Measurements from ENCODE around the gene BICD2. TPM values are rescaled to one million over a fixed set of nuclear protein-coding genes. Genes with fewer than 3 reads are reported as not detected.
A peak's percentile ranks its signal among the peaks of the same experiment; 100 is the strongest.

BICD2 gene
- total and polyA plus RNA-seq, 10 donors, result 9.4 to 55.7 (median 35.9) TPM

DNA sequence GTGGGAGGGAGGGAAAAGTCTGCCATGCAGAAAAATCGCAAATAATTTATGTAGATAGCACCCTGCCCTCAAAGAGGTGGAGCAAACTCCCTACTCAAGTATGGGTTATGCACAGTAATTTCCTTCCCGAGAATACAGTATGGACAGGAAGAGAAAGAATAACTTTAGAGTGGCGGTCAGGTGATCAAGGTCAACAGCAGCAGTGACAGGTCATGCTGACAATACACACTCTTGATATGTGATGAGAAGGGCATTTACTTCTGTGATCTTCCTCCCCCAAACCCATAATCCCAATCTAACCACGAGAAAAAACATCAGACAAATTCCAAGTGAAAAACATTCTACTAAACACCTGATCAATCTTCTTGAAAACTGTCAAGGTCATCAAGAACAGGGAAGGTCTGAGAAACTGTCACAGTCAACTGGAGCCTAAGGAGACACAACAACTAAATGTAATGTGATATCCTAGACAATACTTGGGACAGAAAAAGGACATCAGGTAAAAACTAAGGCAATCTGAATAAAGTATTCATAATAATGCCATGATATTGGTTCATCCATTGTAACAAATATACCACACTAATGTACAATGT lies 11.7 kb downstream of the BICD2 start:
- H3K36me3 ChIP-seq, result peaks cover 0 to 3% (median 0%) of the 10 kb centered on the region in 6 donors
- 64 to 77% (median 68%) methylated on average over 4 of the region's 4 CpGs for WGBS, 5 donors
- H3K4me1 ChIP-seq, result peaks cover 12 to 94% (median 68%) of the 10 kb centered on the region in 6 donors
- no peak overlapping the region for H3K4me3 ChIP-seq
- H3K27ac ChIP-seq, result peak overlapping the region in 5 of 8 donors; percentile 20 to 67 (median 36)
- no peak for TF ChIP-seq POLR2A (IDR thresholded peaks at IDR 0.05)
- no peak for TF ChIP-seq POLR2AphosphoS5 (IDR thresholded peaks at IDR 0.05)
- TF ChIP-seq, protein P1, sequence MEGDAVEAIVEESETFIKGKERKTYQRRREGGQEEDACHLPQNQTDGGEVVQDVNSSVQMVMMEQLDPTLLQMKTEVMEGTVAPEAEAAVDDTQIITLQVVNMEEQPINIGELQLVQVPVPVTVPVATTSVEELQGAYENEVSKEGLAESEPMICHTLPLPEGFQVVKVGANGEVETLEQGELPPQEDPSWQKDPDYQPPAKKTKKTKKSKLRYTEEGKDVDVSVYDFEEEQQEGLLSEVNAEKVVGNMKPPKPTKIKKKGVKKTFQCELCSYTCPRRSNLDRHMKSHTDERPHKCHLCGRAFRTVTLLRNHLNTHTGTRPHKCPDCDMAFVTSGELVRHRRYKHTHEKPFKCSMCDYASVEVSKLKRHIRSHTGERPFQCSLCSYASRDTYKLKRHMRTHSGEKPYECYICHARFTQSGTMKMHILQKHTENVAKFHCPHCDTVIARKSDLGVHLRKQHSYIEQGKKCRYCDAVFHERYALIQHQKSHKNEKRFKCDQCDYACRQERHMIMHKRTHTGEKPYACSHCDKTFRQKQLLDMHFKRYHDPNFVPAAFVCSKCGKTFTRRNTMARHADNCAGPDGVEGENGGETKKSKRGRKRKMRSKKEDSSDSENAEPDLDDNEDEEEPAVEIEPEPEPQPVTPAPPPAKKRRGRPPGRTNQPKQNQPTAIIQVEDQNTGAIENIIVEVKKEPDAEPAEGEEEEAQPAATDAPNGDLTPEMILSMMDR (IDR thresholded peaks at IDR 0.05 in 8 of 11, conservative IDR thresholded peaks at IDR 0.05 in 3 of 11), result no peak
- H3K27me3 ChIP-seq (replicated peaks in 1 of 7), result no peaks in the 10 kb centered on the region
- H3K9me3 ChIP-seq, result peaks cover 0 to 8% (median 2%) of the 10 kb centered on the region in 8 donors
- intact Hi-C loops (cut with DNase I; ENCODE audit: low total_unique reads), result no loop called here
- no peak for DNase-seq

DNA sequence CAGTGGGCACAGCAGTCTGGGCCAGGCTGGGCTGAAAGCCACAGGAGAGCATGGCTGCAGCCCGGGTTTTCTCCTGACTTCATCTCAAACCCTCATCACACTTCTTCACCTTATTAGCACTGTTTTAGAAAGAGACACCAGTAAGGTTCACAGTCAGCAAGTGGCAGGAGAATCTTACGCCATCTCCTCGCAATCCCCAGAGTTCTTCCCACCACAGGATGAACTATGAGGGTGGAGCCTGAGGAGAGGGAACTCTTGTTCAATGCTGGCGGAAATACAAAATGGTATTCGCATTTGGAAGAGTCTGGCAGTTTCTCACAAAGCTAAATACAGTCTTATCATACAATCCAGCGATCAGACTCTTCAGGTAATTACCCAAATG lies 14.7 kb downstream of the BICD2 start:
- Histone ChIP-seq H3K4me1 (peaks cover 19 to 100% (median 91%) of the 10 kb centered on the region in 6 donors), H3K36me3 (peaks cover 0 to 3% (median 0%) of the 10 kb centered on the region in 6 donors), H3K4me3 (no peak overlapping the region), H3K27me3 (replicated peaks in 1 of 7) (no peaks in the 10 kb centered on the region), H3K27ac (peak overlapping the region in 4 of 8 donors; percentile 5 to 72 (median 50)), H3K9me3 (peaks cover 0 to under 1% (median 0%) of the 10 kb centered on the region in 8 donors)
- TF ChIP-seq POLR2A (IDR thresholded peaks at IDR 0.05) (no peak), POLR2AphosphoS5 (IDR thresholded peaks at IDR 0.05) (no peak)
- TF ChIP-seq, protein P1 (IDR thresholded peaks at IDR 0.05 in 8 of 11, conservative IDR thresholded peaks at IDR 0.05 in 3 of 11), result no peak
- no peak for DNase-seq
- intact Hi-C loops (cut with DNase I; ENCODE audit: low total_unique reads), result no loop called here
- whole genome bisulfite sequencing, 5 donors, result 62 to 84% (median 70%) methylated on average over 6 of the region's 6 CpGs

DNA sequence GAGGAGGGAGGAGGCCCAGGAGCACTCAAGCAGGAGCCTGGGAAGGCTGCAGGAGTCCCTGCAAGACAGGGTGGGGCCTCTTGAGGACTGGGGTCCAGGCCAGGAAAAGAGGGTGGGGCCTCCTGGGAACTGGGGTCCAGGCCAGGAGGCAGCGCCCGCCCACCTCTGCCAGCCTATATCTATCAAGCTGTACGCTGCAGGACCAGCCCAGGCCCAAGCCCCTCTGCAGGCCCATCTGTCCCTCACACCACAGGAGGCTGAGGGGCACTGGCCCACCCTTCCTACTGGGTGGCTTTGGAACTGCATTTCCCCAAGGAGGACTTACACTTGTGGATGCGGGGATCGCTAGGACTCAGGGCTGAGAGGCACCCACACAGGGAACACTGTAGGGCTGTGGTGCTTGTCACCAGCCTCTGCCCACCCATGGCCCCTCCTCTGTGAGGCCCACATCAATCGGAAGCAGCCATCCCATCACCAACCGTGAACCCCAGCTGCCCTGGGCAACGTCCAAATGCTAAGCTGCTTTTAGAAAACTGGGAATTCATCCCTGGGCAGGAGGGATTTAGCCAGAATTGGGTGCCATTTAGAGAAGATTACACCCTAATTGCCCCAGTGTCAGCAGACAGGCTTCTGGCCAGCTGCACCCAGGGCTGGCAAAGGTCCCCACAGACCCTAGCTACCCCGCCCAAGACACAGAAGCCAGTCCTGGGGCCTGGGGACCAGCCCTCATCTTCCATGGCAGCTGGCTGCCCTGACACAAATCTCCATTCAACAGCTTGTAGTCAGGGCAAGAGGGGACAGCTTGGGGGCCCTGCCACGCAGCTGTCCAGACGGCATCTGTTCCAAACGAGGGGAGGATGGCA lies 15.3 kb downstream of the BICD2 start:
- Histone ChIP-seq H3K4me1 (peaks cover 19 to 100% (median 93%) of the 10 kb centered on the region in 6 donors), H3K27me3 (replicated peaks in 1 of 7) (no peaks in the 10 kb centered on the region), H3K27ac (peak overlapping the region in 4 of 8 donors; percentile 11 to 72 (median 50)), H3K4me3 (no peak overlapping the region), H3K36me3 (peaks cover 0 to 3% (median 0%) of the 10 kb centered on the region in 6 donors), H3K9me3 (no peaks in the 10 kb centered on the region)
- peak; percentile 56 for DNase-seq
- intact Hi-C loops (cut with DNase I; ENCODE audit: low total_unique reads), result no loop called here
- 71 to 92% (median 86%) methylated on average over 5 to 12 of the region's 12 CpGs for WGBS, 5 donors
- TF ChIP-seq POLR2AphosphoS5 (IDR thresholded peaks at IDR 0.05) (no peak), POLR2A (IDR thresholded peaks at IDR 0.05) (no peak)
- TF ChIP-seq, protein P1 (IDR thresholded peaks at IDR 0.05 in 8 of 11, conservative IDR thresholded peaks at IDR 0.05 in 3 of 11), result no peak

DNA sequence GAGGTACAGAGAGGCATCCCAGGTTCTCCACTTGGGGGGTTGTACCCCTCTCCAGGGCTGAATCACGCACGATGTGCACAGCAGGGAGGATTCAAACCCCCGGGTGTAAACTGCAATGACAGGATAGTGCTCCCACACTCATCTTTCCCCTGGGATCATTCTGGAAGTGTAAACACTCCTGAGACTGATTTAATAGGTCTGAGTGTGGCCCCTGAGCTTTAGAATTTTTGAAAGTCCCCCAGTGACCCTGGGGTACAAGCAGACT lies 16.5 kb downstream of the BICD2 start:
- H3K27ac ChIP-seq, result peak overlapping the region in 2 of 8 donors; percentile 57 to 72
- H3K9me3 ChIP-seq, result no peaks in the 10 kb centered on the region
- H3K27me3 ChIP-seq (replicated peaks in 1 of 7), result no peaks in the 10 kb centered on the region
- no peaks in the 10 kb centered on the region for H3K36me3 ChIP-seq
- H3K4me1 ChIP-seq, result peaks cover 19 to 99% (median 89%) of the 10 kb centered on the region in 6 donors
- WGBS, 5 donors, result 88 to 100% (median 92%) methylated on average over 2 to 3 of the region's 3 CpGs
- TF ChIP-seq POLR2A (IDR thresholded peaks at IDR 0.05), result no peak
- TF ChIP-seq, protein P1 (IDR thresholded peaks at IDR 0.05 in 8 of 11, conservative IDR thresholded peaks at IDR 0.05 in 3 of 11), result no peak
- no peak overlapping the region for H3K4me3 ChIP-seq
- intact Hi-C loops (cut with DNase I; ENCODE audit: low total_unique reads), result no loop called here
- DNase-seq, result no peak
